ENCODE results near the gene RITA1.

Gene RITA1

DNA sequence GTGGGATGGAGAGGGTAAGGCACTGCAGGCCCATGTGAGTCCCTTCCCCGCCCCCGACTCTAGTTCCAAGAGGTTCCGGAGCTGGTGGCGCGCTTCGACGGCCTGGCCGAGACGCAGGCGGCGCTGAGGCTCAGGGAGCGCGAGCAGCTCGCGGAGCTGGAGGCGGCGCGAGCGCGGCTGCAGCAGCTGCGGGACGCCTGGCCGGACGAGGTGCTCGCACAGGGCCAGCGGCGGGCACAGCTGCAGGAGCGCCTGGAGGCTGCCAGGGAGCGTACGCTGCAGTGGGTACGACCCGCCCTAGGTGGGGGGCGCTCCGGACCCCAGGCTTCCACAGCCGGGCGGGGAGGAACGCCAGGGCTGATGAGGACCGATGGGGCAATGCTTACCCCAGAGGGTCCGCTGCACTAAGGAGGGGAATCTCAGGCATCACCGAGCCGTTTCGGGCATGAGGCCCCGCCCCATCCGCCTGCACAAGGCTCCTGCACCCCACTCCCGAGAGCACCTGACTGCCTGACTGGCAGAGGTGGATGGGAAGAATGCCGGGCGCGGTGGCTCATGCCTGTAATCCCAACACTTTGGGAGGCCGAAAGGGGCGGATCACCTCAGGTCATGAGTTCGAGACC lies 31.1 kb upstream of the RITA1 start:
- no peak for DNase-seq

DNA sequence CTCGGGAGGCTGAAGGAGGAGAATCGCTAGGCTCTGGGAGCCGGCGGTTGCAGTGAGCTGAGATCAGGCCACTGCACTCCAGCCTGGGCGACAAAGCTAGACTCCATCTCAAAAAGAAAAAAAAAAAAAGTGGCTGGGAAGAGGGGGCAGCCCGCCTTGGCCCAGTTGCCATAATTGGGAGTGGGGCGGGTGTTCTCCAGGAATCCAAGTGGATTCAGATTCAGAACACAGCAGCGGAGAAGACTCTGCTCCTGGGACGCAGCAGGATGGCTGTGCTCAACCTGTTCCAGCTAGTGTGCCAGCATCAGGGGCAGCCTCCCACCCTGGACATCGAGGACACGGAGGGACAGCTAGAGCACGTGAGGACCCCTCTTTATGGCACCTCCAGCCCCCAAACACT lies 30.5 kb upstream of the RITA1 start:
- DNase-seq, result no peak

DNA sequence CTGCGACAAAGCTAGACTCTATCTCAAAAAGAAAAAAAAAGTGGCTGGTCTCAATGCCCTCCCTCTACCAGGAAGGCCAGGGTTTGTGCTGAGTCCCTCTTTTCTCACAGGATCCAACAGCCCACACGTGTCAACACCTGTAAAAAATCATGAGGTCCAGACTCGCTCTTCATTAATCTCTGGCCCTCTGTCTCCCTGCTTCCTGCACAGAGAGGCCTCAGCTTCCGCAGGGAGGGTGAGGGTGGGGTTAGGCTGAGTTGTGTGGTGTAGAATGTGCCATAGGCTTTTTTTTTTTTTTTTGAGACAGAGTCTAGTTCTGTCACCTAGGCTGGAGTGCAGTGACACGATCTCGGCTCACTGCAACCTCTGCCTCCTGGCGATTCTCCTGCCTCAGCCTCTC lies 29.9 kb upstream of the RITA1 start:
- DNase-seq, result no peak

DNA sequence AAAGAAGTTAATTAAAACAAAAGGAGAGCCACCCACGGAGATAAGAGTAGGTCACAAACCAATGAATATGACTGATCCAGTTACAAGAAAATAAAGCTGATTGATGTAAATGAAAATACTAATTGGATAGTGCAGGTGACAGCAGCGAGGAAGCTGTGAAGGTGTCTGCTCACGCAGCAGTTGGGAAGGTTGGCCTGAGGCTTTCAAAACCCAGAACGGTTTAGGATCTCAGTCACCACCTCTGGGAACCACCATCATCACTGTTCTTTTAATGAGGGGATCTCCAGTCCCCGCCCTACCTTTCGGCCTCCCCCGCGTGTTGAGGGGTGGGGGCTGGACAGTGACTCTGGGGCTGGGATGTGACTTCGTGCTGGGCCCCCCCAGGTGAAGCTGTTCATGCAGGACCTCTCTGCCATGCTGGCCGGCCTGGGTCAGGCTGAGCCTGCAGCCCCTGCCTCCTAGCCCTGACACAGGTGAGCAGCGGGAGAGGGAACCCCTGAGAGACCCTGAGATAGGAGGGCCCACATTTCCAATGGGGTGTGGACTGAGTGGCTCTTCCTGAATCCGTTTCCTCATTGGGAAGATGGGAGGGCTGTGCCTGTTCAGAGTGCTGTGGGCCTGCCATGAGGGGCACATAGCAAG lies 28.2 kb upstream of the RITA1 start:
- no peak for DNase-seq

DNA sequence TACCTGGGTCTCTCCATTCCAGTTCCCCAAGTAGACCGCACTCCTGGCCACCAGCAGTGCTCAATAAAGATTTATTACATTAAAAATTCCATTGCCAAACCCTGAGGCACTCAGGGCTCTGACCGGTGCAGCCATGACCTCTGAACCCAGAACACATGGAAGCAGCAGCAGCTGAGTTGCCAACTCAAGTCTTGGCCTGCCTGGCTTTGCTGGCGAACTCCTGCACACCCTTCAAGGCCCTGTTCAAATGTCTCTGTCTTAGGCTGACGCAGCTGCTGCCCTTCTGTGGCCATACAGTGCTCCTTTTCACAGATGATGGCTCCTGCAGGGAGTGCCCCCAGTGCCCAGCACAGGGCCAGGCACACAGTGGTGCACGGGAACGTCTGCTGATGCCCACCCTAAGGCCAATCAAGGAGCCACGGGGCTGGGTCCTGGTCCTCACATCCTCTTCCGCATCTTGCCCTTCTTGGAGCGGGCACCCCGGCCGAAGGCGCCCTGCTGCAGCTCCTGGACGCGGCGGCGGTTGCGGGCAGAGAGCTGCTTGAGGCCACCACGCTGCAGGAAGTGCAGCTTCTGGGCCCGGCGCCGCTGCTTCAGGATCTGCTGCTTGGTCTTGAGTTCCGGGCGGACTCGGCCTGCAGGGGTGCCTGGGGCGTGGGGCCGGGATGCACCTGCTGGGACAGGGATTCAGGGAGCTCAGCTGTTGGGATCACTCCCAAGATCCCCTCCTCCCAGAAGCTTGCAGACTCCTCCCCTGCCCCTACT lies 26.9 kb upstream of the RITA1 start:
- DNase-seq, result no peak

DNA sequence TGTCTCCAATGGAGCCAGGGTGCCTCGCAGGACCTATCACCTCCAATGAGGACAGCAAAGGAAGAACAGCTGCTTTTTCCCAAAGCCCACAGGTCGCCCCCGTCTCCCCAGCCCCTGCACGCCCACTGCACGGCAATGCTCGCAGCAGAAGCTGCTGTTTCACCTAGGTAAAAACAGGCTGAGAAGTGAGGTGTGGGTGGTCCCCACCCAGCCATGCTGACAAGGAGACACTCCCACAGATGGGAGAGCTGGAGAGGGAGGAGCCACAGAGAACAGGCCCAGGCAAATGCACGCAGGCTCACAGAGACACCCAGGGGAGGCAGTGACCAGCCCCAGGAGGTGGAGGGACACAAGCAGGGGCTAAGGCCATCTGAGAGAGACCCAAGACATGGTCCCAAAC lies 25.6 kb upstream of the RITA1 start:
- DNase-seq, result no peak

DNA sequence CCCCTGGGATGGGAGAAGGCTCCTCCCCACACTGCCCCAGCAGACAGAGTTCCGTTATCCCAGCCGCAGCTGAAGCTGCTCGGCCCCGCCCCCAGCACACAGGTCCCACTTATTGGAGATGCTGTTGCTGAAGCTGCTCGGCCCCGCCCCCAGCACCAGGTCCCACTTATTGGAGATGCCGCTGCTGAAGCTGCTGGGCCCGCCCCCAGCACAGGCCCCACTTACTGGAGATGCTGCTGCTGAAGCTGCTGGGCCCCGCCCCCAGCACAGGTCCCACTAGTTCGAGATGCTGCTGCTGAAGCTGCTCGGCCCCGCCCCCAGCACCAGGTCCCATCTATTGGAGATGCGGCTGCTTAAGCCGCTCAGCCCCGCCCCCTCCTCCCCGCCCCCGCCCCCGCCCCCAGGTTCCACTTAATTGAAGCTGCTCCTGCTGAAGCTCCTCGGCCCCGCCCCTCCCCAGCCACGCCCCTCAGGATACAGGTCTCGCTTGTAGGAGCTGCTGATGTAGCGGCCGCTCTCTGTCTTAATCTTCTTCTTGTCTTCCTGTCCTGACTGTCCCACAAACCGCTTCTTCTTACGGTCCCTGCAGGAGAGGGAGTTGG lies 24.0 kb upstream of the RITA1 start:
- DNase-seq, result peak; percentile 61

DNA sequence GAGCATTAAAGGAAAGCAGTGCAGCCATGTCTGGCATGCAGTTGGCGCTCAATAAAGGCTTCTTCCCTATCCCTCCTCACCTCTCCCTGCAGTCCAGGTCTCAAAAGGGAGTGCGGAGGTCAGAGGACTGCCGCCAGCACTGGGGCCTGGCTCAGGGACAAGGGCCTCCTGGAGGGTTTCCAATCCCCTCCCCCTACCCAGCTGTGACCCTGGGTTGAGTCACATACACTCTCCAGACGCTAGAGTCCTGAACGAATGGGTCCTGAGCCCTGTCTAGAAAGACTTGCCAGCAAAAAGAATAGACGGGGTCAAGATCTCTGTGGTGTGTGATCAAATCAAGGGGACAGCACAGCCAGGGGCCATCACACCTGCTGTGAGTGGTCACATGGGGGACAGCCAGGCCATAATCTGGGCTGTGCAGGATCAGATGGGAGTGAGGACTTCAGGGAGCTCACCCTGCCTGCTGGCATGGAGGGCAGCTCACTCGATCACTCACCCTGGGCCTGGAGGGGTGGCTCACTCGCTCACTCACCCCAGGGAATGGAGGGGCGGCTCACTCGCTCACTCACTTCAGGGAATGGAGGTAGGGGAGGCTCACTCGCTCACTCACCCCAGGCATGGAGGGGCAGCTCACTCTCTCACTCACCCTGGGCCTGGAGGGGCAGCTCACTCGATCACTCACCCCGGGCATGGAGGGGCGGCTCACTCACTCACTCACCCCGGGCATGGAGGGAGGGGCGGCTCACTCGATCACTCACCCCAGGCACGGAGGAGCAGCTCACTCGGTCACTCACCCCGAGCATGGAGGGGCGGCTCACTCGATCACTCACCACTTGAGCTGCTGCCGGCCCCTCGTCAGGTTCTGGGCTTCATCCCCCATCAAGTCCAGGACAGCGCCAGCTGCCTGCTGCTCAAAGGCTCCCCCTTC lies 23.2 kb upstream of the RITA1 start:
- no peak for DNase-seq

DNA sequence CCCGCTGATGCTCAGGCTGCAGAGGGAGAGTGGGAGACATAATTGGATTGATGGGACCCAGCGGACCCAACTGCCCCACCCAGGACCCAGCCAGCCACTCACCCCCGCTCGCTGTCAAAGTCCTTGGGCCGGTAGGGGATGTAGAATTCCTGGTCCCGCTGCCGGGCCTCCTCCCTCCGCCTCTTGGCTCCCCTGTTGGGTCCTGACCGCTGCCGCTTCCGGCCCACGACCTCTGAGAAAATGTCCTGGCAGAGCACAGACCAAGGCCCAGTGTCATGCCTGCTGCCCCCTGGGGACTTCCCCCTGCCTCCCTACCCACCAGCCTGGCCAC lies 22.5 kb upstream of the RITA1 start:
- no peak for DNase-seq

DNA sequence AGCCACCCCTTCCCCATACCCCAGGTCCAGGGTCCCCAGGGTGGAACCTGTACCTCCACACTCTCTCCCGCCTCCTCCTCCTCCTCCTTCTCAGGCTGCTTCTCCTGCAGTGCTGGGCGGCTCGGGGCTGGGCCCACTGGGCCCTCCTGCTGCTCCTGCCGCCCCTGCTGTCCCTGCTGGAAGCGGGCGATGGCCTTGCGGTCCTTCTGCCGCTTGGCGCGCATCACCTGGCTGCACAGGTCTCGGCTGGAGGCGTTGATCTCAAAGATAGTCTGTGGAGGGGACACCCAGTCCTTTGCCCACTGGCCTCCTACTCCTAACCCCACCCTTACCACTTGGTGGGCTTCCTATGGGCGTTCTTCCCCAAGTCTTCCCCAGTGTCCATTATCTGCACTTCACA lies 21.5 kb upstream of the RITA1 start:
- no peak for DNase-seq

DNA sequence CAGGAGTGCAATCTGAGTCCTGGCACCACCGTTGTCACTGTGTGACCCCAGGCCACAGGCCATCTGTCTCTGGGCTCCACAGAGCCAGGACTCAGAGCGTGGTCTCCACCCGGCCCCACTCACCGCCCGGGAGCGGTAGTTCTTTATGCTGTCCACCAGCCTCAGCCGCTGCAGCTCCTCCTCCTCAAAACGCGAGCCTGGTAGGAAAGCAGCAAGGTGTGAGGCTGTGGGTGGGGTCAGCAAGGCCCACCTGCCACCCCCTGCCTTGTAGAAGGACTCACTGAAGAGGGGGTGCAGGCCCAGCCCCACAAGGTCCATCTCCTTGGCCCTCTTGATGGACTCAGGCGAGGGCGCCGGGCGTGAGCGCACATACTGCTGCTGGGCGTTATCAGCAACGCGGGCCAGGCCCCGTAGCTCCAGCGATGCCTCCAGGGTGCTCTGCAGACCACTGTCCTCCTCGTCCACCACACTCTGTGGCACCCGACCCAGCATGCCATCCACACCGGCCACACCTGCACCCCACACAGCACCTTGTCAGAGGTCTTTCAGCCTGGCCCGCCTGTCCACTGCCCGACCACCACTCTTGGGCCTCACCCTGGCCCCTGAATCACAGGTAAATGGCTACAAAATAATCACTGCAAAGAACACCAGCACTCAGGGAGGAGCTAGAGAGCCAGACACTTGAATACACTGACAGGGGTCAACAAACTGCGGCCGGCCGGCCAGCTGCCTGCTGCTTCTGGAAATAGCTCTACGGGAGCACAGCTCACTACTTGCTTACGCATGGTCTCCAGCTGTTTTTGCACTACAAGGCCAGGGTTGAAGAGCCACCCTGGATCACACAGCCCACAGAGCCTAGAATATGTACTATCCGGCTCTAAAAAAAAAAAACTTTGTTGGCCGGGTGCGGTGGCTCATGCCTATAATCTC lies 19.7 kb upstream of the RITA1 start:
- no peak for DNase-seq

DNA sequence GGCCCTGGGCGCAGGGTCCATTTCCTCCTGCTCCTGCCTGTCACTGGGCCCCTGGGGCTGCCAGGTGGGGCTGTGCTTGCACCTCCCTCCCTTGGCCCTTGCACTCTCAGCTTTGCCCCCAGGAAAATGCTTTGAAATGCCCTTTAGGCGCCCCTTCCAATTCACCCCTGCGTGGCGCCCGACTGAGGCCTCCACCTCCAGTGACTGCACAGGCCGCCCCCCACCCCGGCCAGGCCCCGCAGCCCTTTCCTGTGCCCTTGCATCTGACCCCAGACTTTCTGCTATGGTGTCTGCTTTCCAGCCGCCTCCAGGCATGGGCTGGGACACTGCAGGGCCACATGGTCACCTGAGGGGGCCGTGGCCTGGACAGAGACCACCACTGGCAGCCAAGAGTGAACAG lies 17.7 kb upstream of the RITA1 start:
- DNase-seq, result no peak

DNA sequence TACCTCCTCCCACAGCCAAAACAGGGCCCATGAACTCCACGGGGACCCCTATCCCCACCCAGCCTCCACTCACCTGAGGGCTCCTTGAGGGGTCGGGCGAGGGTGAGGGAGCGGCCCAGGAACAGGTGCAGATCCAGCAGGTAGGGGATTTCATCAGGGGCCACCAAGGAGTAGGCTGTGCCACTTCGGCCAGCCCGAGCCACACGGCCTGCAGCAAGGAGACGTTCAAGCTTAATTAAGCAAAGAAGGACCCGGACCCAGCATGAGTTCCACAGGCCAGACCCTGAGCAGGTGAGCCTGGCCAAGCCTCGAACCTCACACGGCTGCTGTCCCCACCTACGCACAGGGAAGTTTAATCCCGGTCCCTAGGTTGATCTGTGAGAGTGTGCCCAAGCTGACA lies 15.8 kb upstream of the RITA1 start:
- no peak for DNase-seq

DNA sequence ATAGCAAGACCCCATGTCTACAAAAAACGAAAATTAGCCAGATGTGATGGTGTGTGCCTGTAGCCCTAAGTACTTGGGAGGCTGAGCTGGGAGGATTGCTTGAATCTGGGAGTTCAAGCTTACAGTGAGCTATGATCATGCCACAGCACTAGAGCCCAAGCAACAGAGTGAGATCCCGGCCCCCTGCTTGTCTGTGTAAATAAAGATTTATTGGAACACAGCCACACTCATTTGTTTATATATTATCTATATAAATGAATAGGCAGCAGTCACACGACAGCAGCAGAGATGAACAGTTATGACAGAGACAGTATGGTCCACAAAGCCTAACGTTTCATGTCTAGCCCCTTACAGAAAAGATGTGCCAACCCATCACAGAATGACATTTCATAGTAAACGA lies 15.1 kb upstream of the RITA1 start:
- DNase-seq, result no peak

DNA sequence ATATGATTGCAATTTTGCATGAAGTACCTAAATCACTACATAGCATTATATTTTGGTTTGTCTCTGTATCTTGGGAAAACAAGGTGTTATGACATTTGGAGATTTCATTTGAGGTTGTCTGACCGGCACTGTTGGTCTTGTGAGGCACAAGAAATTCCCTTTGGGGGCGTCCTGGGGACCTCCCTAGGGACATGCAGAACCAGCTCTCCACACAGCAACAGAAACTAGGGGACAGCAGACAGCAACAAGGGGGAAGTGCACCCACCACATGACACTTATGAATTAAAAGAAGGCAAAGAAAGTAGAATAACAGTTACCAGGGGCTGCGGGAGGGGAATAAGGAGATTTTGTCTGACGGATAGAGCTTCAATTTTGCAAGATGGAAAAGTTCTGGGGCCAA lies 14.6 kb upstream of the RITA1 start:
- no peak for DNase-seq

DNA sequence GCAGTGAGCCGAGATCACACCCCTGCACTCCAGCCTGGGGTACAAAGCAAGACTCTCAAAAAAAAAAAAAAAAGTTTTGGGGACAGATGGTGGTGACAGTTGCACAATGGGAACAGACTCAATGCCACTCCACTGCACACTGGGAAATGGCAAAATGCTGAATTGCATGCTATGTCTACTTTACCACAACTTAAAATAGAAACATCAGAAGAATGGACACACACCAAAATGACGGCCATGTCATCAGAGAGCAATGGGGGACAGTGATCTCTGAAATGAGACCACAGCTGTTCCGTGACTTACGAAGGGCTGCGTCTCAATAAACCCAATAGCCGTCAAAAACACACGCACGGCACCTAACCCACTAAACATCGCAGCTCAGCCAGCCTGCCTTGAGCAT lies 14.0 kb upstream of the RITA1 start:
- no peak for DNase-seq

DNA sequence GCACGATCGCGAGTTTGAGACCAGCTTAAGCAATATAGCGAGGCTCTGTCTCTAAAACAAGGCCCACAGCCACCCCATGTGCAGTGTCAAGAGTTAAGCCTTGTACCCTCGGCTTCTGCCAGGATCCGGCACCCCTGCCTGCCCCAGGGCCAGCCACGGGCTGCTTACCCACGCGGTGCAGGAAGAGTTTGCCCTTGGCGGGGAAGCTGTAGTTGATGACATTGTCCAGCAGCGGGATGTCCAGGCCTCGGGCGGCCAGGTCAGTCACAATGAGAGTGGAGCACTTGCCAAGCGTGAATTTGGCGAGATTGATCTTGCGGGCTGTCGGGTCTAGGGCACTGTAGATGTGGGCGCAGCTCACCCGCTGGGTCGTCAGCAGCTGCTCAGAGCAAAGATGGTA lies 13.3 kb upstream of the RITA1 start:
- DNase-seq, result no peak

DNA sequence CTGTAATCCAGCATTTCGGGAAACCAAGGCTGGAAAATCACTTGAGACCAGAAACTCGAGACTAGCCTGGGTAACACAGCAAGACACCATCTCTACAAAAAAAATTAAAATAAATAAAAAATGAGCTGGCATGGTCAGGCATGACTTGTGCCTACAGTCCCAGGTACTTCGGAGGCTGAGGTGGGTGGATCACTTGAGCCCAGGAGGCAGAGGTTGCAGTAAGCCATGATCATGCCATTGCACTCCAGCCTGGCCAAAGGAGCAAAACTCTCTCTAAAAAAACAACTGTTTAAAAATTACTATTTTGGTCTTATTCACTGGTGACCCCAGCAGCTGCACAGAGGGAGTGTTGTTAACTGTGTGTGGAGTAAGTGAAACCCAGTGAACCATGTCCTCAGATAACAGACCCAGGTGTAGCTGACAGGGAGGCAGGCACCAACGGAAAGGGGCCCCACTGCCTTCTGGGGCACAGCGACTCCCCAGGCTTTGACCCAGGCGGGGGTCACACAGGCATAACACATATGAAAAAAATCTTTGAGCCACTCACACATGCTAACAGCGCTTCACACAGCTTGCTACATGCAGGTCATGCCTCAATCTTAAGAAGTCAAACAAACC lies 12.3 kb upstream of the RITA1 start:
- no peak for DNase-seq

DNA sequence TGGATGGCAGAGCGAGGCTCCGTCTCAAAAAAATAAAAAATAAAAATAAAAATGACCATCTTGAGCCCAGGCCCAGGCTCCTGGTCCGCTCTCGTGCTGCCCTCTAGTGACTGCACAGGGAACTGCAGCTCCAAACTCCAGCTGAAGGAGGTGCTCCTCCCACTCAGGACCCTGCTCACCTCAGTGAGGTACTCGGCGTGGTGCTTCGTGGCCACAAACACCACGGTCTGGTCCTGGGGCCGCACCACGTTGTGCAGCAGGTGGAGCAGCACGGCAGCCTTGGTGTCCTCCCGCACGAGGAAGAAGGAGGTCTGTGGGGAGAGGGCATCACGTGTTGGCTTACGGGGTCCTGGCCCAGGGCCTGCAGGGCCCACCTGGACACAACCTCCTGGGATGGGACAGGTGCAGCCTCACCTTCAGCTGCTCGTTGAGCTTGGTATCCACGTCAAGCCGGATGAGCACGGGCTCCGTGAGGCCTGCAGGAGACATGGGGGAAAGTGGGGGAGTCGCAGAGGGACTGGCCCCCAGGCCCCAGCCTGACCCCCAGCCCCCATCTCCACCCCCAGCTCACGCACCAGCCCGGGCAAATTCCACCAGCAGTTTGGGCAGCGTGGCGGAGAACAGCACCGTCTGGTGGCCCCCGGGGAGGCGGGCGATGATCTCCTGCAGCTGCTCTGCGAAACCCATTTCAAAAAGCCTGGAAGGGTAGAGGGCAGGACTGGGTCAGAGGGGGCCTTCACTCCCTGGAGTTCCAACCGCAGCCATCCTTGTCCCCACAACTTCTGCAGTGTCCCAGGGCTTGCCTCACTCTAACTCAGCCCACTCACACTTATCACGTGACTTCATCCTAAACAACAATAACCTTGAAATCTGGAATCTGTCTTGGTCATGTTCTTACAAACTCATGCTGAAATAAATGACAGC lies 10.8 kb upstream of the RITA1 start:
- no peak for DNase-seq

DNA sequence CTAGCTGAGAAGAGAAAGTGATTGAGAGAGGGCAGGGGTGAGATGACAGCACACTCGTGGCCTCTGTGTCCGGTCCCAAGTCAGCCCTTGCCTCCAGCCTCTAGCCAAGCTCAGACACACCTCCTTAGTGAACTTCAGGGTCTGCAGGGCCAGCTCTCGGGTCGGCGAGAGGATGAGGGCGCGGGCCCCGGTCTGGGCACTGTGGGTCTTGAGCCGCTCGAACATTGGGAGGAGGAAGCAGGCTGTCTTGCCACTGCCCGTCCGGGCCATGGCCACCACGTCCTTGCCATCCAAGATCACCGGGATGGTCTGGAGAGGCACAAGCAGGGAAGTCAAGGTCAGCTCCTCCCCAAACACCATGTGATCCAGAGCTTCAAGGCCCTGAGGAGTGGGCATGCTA lies 6.5 kb upstream of the RITA1 start:
- no peak for DNase-seq

Measured in NCI-H1694 treated with DMSO at 0.1 percent for 48 hours (cell line).